RWPE2 (cell line): ENCODE results near the gene PANK3.

Source experiments
- ATAC-seq: fragments of 200-7000 bp; cut with Tn5 transposase; 3 replicates; pipeline ENCODE4 v1.9.1; 2021; ENCODE audit warnings: low read depth
- DNase-seq: peaks from one replicate; pipeline ENCODE4 v3.0.0-alpha.2; 2020; ENCODE audit warnings: low spot score
- H3K27ac ChIP-seq: fragments of 450-650 bp; 2 replicates; pipeline ENCODE4 v1.5.1; 2017; ENCODE audit warnings: mild to moderate bottlenecking; ENCODE audit not compliant: poor library complexity, severe bottlenecking
- H3K27me3 ChIP-seq: fragments of 250-450 bp; sonication (Bioruptor Pico); 2 replicates; pipeline ENCODE4 v1.5.1; 2021; ENCODE audit warnings: mild to moderate bottlenecking, moderate library complexity; ENCODE audit not compliant: insufficient read depth, poor library complexity, severe bottlenecking
- H3K36me3 ChIP-seq: fragments of 250-450 bp; sonication (Bioruptor Pico); 2 replicates; pipeline ENCODE4 v1.5.1; 2020; ENCODE audit warnings: low read depth, mild to moderate bottlenecking, moderate library complexity
- H3K4me1 ChIP-seq: fragments of 250-450 bp; sonication (Bioruptor Pico); 2 replicates; pipeline ENCODE4 v1.5.1; 2021; ENCODE audit warnings: mild to moderate bottlenecking, moderate library complexity; ENCODE audit not compliant: insufficient read depth, poor library complexity, severe bottlenecking
- H3K4me3 ChIP-seq: fragments of 250-450 bp; sonication (Bioruptor Pico); 2 replicates; pipeline ENCODE4 v1.5.1; 2021; ENCODE audit warnings: mild to moderate bottlenecking, moderate library complexity; ENCODE audit not compliant: severe bottlenecking
- H3K9me3 ChIP-seq: fragments of 250-450 bp; sonication (Bioruptor Pico); 2 replicates; pipeline ENCODE4 v1.5.1; 2021; ENCODE audit warnings: mild to moderate bottlenecking, moderate library complexity; ENCODE audit not compliant: severe bottlenecking
- CTCF ChIP-seq: fragments of 450-650 bp; IDR thresholded peaks from one replicate; pipeline ENCODE4 v1.5.1; 2017; ENCODE audit warnings: mild to moderate bottlenecking, moderate library complexity; ENCODE audit not compliant: poor library complexity, severe bottlenecking

Gene PANK3

GRCh38 chr5:168528521-168529373, 50.4 kb downstream of the PANK3 start, which contains the start of gene FBLL1:
FBLL1 (plus strand) TSS chr5:168529305; CDS start chr5:168529505, 200 bp downstream.
- Histone ChIP-seq H3K9me3 (no peaks in the 10 kb centered on the region), H3K27ac (no peak within 1 kb of the TSS), H3K4me3 (peak within 1 kb of the TSS; percentile 24), H3K36me3 (no peaks in the 10 kb centered on the region), H3K4me1 (no peaks in the 10 kb centered on the region), H3K27me3 (peaks cover 26% of the 10 kb centered on the region)
- DNase-seq (no peak), ATAC-seq (no peak)
- TF ChIP-seq CTCF: no peak

- Histone ChIP-seq H3K27ac (no peak overlapping the region), H3K4me1 (no peaks in the 10 kb centered on the region), H3K9me3 (no peaks in the 10 kb centered on the region), H3K4me3 (no peak overlapping the region), H3K36me3 (no peaks in the 10 kb centered on the region), H3K27me3 (peaks cover 26% of the 10 kb centered on the region)
- ATAC-seq (no peak), DNase-seq (no peak)
- no peak for TF ChIP-seq CTCF
Observed at GRCh38 chr5:168527756-168528295, 51.3 kb downstream of the PANK3 start.

- ATAC-seq (no peak), DNase-seq (no peak)
- Histone ChIP-seq H3K4me1 (no peaks in the 10 kb centered on the region), H3K4me3 (no peak overlapping the region), H3K27ac (no peak overlapping the region), H3K27me3 (peaks cover 22% of the 10 kb centered on the region), H3K36me3 (no peaks in the 10 kb centered on the region), H3K9me3 (no peaks in the 10 kb centered on the region)
- no peak for TF ChIP-seq CTCF
Observed at GRCh38 chr5:168525856-168526255, 53.3 kb downstream of the PANK3 start.

GRCh38 chr5:168513861-168514428, 65.2 kb downstream of the PANK3 start:
- peaks cover 98% of the 10 kb centered on the region for H3K36me3 ChIP-seq
- no peak overlapping the region for H3K27ac ChIP-seq
- DNase-seq: no peak
- H3K4me1 ChIP-seq: no peaks in the 10 kb centered on the region
- no peak overlapping the region for H3K4me3 ChIP-seq
- no peaks in the 10 kb centered on the region for H3K27me3 ChIP-seq
- peaks cover 3% of the 10 kb centered on the region for H3K9me3 ChIP-seq
- ATAC-seq: no peak
- no peak for TF ChIP-seq CTCF
